ENCODE measurements around the gene SKAP1.

DNA sequence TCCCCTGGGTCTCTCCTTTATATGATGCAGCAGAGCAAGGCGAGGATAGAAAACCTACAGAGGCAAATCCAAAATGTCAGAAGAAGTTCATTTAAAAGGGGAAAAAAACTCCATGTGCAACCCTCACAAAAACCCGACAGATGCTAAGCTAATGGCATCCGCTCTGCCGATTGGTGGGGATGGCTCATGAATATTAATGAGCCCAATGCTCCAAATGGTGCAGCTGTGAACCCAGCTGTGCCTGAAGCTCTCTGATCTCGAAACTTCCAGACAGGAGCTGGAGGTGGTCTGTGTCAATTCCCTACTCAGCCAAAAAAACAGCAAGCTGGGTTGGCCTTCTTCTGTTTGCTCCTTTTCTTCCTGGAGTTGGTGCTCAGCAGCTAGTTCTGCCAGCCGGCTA, 306.9 kb downstream of the SKAP1 start:
- TF ChIP-seq, protein P1, sequence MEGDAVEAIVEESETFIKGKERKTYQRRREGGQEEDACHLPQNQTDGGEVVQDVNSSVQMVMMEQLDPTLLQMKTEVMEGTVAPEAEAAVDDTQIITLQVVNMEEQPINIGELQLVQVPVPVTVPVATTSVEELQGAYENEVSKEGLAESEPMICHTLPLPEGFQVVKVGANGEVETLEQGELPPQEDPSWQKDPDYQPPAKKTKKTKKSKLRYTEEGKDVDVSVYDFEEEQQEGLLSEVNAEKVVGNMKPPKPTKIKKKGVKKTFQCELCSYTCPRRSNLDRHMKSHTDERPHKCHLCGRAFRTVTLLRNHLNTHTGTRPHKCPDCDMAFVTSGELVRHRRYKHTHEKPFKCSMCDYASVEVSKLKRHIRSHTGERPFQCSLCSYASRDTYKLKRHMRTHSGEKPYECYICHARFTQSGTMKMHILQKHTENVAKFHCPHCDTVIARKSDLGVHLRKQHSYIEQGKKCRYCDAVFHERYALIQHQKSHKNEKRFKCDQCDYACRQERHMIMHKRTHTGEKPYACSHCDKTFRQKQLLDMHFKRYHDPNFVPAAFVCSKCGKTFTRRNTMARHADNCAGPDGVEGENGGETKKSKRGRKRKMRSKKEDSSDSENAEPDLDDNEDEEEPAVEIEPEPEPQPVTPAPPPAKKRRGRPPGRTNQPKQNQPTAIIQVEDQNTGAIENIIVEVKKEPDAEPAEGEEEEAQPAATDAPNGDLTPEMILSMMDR (IDR thresholded peaks at IDR 0.05) = no peak
- TF ChIP-seq ZFX (IDR thresholded peaks at IDR 0.05; ENCODE audit: borderline replicate concordance) = no peak
